ENCODE measurements around the gene BICRAL. TPM values are rescaled to one million over a fixed set of nuclear protein-coding genes. Genes with fewer than 3 reads are reported as not detected.
"Not testable (repeated sequence)": the region's sequence is repeated elsewhere in the genome, so short reads cannot be mapped to it uniquely, and the experiment has no call there.

BICRAL gene
- total RNA-seq, 1 donor from 2014 or later, result 6.2 TPM

GRCh38 chr6:42829561-42830092 is 47.8 kb downstream of the BICRAL start:
- no peak for DNase-seq (ENCODE audit: extremely low read depth, low read depth, low spot score)

GRCh38 chr6:42831237-42831636 is 49.4 kb downstream of the BICRAL start:
- no peak for DNase-seq (ENCODE audit: extremely low read depth, low read depth, low spot score)

GRCh38 chr6:42834056-42834455 is 52.2 kb downstream of the BICRAL start:
- no peak for DNase-seq (ENCODE audit: extremely low read depth, low read depth, low spot score)

GRCh38 chr6:42841844-42842584 is 60.2 kb downstream of the BICRAL start:
- no peak for DNase-seq (ENCODE audit: extremely low read depth, low read depth, low spot score)

DNA sequence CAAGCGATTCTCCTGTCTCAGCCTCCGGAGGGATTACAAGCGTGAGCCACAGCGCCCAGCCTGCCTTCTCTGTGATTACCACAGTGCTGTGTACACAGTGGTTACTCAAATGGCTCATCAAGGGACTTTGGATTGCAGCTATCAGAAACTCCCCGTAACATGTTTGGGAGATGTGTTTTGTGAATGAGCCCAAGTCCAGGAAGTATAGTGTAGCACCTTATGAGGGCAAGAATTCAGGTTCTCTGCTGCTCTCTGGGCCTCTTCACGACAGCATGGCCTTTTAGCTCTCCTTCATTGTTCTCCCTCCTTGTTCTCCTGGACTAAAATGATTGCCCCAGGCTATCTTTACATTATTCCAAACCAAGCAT is 63.5 kb downstream of the BICRAL start:
- DNase-seq (ENCODE audit: extremely low read depth, low read depth, low spot score), result no peak

GRCh38 chr6:42846505-42846904 is 64.7 kb downstream of the BICRAL start:
- no peak for DNase-seq (ENCODE audit: extremely low read depth, low read depth, low spot score)

DNA sequence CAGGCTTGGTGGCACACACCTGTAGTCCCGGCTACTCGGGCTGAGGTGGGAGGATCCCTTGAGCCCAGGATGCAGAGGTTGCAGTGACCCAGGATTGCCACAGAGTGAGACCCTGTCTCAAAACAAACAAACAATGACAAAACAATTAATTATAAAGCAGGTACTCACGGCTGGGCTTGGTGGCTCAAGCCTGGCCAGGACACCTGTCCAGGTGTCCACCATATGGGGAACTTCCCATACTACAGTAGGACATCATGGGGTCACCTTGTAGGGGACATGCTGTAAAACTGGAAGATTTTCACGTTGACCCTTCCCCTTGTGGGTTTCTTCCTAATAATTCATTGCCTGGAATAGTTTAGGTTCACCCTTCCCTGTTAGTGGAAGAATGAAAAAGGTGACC is 66.8 kb downstream of the BICRAL start:
- no peak for DNase-seq (ENCODE audit: extremely low read depth, low read depth, low spot score)

- no peak for DNase-seq (ENCODE audit: extremely low read depth, low read depth, low spot score)
Observed at GRCh38 chr6:42851599-42851998, 69.7 kb downstream of the BICRAL start.

- no peak for DNase-seq (ENCODE audit: extremely low read depth, low read depth, low spot score)
Observed at GRCh38 chr6:42860036-42860435, 78.2 kb downstream of the BICRAL start.

- no peak for DNase-seq (ENCODE audit: extremely low read depth, low read depth, low spot score)
Observed at GRCh38 chr6:42860481-42860880, 78.6 kb downstream of the BICRAL start.

GRCh38 chr6:42864602-42865001 is 82.8 kb downstream of the BICRAL start:
- no peak for DNase-seq (ENCODE audit: extremely low read depth, low read depth, low spot score)

DNA sequence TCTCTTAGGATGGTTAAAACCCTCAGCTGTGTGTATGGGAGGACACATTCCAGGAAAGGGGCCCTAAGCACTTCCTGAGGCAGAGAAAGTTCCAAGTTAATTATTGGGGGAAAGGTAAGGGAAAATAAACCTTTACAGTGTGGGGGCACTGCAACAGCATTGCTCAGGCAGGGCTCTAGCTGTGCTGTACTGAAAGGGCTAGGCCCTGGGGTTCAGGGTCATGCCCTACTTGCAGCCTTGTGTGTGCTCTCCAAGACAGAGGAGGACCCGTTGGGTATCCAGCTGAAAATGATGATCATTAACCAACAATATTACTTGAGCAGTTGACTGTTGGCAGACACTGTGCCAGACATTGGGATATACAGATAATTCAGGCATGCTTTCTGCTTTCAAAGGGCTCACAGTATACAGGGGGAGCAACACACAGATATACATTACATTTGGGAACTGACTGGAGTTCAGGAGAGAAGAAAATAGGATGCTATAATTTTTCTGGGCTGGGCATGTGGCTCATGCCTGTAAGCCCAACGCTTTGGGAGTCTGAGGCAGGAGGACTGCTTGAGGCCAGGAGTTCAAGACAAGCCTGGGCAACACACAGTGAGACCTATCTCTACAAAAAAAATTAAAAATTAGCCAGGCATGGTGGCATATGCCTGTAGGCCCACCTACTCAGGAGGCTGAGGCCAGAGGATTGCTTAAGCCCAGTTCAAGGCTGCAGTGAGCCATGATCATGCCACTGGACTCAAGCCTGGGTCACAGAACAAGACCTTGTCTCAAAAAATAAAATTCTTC is 88.5 kb downstream of the BICRAL start:
- DNase-seq (ENCODE audit: extremely low read depth, low read depth, low spot score), result no peak

GRCh38 chr6:42871711-42872110 is 89.9 kb downstream of the BICRAL start:
- DNase-seq (ENCODE audit: extremely low read depth, low read depth, low spot score), result no peak

DNA sequence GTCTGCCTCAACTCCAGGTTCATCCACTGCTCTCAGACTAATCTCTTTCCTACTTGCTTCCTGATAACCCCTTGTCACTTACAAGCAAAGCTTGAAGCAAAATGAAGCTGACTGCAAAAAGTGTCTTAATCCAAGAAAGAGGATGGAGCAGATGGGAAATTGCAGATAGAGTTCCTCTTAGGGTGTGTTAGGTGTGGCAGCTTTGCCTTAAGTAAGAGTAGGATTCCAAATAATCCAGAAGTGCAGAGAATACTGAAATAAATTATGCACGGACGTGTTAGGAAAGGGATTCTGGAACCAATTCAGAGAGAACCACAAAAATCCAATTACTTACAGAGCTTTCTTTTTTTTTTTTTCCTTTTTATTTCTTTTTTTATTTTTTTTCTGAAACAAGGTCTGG is 91.5 kb downstream of the BICRAL start:
- no peak for DNase-seq (ENCODE audit: extremely low read depth, low read depth, low spot score)

DNA sequence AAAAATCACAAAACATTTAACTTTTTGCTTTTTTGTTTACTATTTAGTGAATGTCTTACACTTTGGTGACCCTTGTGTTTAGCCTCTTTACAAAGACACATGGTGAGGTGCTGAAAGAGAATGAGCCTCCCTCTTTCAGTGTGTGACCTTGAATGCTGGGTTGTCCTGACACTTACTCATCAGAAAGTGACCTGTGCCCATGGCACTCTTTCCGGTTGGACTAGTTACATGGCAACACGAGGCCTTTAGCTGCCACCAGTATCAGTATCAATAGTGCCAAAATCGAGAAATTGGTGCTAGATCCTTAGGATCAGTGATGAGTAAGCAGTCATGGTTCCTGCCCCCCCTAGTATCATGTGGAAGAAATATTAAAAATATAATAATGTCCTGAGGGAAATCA is 95.8 kb downstream of the BICRAL start:
- DNase-seq (ENCODE audit: extremely low read depth, low read depth, low spot score), result no peak

- peak; percentile 75 for DNase-seq (ENCODE audit: extremely low read depth, low read depth, low spot score)
Observed at GRCh38 chr6:42879372-42880239, 97.8 kb downstream of the BICRAL start, which contains the start of gene RPL7L1. TSS of gene RPL7L1 (plus strand) at chr6:42879616. CDS start at chr6:42879911, 295 bp downstream.

DNA sequence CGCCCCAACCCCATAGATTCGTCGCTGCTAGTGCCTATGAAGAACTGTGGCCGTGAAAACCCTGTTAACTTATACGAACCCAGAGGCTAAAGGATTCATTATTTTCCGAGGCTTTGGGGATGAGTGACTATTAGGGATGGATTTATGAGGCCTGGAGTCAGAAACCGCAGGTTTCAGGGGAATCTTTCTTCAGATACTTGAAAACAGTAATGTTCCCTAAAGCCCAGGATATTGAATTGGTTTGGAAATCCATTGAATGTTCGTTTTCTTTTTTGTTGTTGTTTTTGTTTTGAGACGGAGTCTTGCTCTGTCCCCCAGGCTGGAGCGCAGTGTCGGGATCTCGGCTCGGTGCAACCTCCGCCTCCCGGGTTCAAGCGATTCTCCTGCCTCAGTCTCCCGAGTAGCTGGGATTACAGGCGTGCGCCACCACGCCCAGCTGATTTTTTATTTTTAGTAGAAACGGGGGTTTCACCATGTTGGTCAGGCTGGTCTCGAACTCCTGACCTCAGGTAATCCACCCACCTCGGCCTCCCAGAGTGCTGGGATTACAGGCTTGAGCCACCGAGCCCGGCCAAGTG is 98.5 kb downstream of the BICRAL start:
- not testable (repeated sequence) for DNase-seq (ENCODE audit: extremely low read depth, low read depth, low spot score)

DNA sequence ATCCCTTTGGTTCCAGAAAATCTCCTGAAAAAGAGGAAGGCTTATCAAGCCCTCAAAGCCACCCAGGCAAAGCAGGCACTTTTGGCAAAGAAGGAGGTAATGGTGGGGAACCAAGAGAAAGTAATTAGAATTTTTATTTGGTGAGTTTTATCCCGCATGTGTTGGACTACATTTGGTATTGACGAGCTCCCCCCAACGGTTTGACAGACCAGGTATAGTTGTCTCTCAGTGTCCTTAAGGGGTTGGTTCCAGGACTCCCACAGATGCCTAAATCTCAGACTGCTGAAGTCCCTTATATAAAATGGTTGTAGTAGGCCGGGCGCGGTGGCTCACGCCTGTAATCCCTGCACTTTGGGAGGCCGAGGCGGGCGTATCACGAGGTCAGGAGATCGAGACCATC is 99.0 kb downstream of the BICRAL start:
- DNase-seq (ENCODE audit: extremely low read depth, low read depth, low spot score), result not testable (repeated sequence)

DNA sequence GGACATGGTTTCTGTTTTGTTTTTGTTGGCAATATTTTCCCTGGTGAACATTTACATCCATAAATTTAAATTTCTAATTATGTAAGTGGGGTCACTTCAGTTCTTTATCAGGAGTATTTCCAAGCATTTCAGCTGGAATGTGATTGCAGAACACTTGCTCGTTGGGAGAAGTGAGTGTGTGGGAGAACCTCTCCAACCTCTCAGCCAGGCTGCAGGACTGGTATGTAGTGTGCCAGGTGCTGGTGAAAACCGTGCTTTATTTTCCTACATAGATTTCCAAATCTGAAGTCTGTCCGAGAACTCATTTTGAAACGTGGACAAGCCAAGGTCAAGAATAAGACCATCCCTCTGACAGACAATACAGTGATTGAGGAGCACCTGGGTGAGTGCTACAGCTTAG is 103.8 kb downstream of the BICRAL start:
- no peak for DNase-seq (ENCODE audit: extremely low read depth, low read depth, low spot score)

- DNase-seq (ENCODE audit: extremely low read depth, low read depth, low spot score), result not testable (repeated sequence)
Observed at GRCh38 chr6:42888201-42888600, 106.3 kb downstream of the BICRAL start.

DNA sequence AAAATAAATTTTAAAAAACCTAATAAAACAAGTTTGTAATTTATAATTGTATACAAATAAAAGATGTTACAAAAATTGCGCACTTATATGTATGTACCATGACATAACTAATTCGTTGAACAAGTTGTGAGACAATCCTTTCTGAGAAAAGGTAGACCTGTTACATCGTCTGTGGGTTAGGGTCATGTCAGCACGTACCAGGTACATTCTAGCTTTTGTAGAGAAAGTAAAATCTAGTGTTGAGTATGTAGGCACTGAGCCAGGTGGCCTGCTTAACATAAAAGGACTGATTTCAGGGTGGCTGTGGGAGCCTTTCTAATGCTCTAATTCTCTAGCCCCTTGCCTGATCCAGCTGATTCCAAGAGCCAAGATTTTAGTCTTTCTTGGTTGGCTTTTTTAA is 108.0 kb downstream of the BICRAL start:
- no peak for DNase-seq (ENCODE audit: extremely low read depth, low read depth, low spot score)

Measured in glomerular endothelial cell (primary cell).